Esophagus squamous epithelium (tissue), 4 donors: ENCODE results near the gene GTPBP6.

Source experiments
- POLR2A ChIP-seq, 4 donors: fragments of 450-650 bp; IDR thresholded peaks; one replicate each; pipeline ENCODE4 v1.6.1; 2017; ENCODE audit warnings: antibody characterized with exemption in 4 of 4, mild to moderate bottlenecking in 4 of 4, moderate library complexity in 3 of 4
- TF ChIP-seq, protein P1 (sequence below), 6 experiments: fragments of 450-650 bp in 4 of 6; fragments of 200-600 bp in 2 of 6; sonication (generic) in 2 of 6; IDR thresholded peaks; one replicate each; pipeline ENCODE4 v1.5.1; 2016 to 2019; ENCODE audit warnings: antibody characterized with exemption in 6 of 6, mild to moderate bottlenecking in 4 of 6, moderate library complexity in 4 of 6

DNA sequence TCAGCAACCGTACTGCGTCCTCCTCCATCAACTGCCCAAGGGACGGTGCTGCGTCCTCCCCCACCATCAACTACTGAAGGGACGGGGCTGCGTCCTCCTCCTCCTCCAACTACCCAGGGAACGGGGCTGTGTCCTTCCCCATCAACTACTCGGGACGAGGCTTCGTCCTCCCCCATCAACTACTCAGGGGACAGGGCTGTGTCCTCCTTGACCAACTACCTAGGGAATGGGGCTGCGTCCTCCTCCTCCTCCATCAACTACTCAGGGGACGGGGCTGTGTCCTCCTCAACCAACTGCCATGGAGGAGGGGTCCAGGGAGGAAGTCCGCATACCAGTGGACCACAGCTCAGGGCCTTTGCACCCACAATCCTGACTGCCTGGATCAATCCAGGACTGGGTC is 43.8 kb upstream of the GTPBP6 start:
- TF ChIP-seq, protein P1, sequence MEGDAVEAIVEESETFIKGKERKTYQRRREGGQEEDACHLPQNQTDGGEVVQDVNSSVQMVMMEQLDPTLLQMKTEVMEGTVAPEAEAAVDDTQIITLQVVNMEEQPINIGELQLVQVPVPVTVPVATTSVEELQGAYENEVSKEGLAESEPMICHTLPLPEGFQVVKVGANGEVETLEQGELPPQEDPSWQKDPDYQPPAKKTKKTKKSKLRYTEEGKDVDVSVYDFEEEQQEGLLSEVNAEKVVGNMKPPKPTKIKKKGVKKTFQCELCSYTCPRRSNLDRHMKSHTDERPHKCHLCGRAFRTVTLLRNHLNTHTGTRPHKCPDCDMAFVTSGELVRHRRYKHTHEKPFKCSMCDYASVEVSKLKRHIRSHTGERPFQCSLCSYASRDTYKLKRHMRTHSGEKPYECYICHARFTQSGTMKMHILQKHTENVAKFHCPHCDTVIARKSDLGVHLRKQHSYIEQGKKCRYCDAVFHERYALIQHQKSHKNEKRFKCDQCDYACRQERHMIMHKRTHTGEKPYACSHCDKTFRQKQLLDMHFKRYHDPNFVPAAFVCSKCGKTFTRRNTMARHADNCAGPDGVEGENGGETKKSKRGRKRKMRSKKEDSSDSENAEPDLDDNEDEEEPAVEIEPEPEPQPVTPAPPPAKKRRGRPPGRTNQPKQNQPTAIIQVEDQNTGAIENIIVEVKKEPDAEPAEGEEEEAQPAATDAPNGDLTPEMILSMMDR (IDR thresholded peaks at IDR 0.05) = no peak
- TF ChIP-seq POLR2A (IDR thresholded peaks at IDR 0.05) = no peak
